GM21515 (cell line): ENCODE results near the gene KIAA0513.
"Not testable (repeated sequence)": the region's sequence is repeated elsewhere in the genome, so short reads cannot be mapped to it uniquely, and the experiment has no call there.

Experiments used
- ATAC-seq: cut with Tn5 transposase; IDR thresholded peaks from one replicate; pipeline ENCODE4 v1.9.1; 2021; ENCODE audit not compliant: unreplicated experiment

Gene KIAA0513

DNA sequence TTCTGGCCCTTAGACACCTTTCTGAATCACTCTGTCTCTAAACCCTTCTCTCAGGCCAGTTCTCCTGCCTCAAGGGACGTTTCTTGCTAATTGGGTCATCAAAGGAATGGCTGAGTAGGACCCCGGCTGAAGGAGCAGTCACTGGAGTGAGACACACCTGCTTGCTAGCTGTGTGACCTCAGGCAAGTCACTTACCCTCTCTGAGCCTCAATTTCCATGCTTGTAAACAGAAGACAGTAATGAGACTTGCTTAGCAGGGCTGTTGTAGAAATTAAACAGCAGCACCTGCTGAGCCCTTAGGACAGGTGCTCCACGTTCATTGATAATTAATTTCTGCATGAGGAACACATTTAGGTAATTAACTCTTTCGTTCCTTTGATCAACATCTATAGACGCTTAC lies 77.9 kb downstream of the KIAA0513 start:
- ATAC-seq, result no peak

DNA sequence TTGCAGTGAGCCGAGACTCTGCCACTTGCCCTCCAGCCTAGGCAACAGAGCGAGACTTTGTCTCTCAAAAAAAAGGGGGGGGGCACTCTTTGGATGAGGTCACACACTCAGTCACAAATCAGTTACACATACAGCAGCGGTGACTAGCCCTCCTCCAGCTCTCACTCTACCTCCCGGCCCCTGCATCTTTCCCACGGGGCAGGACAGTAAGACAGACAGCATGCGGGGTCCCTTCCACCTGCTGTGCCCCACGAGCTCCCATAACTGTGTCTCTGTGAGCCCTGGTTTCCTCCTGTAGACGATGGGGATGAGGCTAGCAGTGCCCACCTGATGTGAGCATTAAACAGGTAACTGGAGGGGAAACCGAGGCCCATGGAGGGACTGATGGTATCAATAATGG lies 79.5 kb downstream of the KIAA0513 start:
- no peak for ATAC-seq

DNA sequence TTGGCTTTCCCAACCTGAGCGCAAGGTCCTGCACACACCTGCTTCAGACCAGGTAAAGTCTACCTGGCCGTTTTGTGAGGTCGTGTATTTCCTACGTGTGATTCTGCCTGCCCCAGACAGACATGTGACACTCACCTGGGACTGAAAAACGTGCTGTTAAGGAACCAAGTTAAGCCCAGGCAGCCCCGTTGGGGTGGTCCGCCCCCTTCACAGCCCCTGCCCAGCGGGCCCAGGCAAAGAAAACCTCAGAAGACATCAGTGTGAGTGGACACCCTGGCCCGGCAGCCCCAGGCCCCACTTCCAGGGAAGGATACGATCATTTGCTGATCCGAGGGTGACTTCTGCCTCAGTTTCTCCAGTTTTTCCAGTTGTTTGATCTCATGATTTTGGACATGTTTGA lies 79.9 kb downstream of the KIAA0513 start:
- no peak for ATAC-seq

DNA sequence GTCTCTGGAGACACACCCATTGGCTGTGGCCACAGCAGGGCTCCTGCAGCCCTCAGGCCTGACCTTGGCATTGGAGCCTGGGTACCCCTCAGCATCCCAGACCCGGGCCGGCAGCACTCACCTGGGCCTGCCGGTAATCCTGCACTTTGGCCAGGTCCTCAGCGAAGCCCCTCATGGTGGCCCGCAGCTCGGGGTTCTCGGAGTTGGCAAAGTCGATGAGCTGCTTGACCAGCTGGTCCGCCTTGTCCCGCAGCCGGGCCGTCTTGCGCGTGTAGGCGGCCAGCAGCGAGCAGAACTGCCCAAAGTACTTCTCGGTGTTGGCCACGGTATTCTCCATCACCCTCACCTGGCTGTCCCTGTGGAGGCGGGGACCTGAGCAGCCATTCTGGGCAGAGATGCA lies 82.5 kb downstream of the KIAA0513 start:
- ATAC-seq, result no peak

DNA sequence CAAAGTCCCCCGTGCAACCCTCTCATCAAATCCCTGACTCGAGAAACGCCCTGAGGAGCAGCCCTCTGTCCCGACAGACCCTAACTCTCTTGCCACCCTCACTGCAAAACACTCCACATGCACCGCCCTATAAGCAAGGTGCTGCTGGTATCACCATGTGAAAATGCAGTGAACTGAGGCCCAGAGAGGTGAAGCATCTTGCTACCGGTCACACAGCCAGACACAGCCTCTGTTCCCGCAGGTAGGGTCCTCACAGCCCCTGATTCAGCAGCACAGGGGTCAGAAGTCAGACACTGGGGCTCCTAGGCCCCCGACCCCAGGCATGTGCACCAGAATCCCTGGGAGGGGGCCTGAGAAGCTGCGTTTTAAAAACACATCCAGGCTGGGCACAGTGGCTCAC lies 83.6 kb downstream of the KIAA0513 start:
- no peak for ATAC-seq

DNA sequence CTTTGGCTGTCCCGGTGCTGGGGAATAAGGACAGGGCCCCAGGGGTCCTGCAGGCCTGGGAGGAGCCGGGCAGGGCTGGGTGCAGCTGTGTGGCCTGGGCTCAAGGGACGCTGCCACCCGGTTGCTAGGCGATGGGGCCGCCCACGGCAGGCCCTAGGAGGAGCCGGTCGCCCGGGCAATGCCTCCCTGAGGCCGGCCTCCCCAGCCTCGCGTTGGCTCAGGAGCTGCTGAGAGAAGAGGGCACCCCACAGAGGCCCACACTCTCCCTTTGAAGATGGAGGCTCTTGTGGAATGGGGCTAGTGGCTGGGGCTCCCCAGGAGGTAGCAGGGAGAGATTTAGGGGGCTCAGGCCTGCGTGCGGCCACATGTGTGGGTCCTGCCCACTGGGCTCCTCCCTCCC lies 84.8 kb downstream of the KIAA0513 start, which contains the start of gene CIBAR2:
CIBAR2 (minus strand) TSS at position 109 of the 400 bp plus-strand sequence. CDS start 120 bp downstream, outside the sequence.
- no peak for ATAC-seq

DNA sequence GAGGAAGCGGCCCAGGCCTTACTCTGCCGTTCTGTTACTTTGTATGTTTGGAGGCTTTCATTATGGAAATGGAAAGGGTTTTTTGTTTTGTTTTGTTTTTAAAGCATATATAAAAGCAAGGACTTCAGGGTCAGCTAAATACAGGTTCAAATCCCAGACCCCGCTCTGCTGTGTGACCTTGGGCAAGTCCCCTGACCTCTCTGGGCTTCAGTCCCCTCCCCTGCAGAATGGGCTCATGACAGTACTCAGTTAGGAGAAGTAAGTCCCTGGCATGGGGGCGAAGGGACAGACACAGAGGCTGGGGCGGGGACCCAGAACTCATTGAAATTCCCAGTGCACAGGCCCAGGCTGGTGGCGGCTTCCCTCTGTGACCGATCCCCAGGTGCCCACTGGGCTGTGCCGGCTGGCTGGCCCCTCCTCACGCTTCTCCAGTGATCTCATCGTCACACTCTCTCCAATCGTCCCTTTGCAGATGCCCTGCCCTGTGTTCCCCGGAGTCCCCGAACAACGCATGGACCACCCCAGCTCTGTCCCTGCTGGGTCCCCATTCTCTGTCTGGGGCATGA lies 85.7 kb downstream of the KIAA0513 start:
- ATAC-seq, result no peak

DNA sequence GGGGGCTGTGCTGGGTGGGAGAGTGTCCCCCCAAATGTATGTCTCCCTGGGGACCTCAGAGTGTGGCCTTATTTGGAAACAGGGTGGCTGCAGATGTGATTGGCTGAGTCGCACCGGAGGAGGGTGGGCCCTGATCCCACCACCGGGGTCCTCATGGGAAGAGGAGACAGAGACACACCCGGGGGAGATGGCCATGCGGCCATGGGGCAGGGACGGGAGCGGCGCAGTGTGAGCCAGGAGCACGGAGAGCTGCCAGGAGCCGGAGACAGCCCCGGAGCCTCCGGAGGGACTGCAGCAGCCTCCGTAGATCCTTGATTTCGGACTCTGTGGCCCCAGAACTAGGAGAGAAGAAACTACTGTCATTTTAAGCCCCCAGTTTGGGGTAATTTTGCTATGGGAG lies 86.3 kb downstream of the KIAA0513 start:
- no peak for ATAC-seq

DNA sequence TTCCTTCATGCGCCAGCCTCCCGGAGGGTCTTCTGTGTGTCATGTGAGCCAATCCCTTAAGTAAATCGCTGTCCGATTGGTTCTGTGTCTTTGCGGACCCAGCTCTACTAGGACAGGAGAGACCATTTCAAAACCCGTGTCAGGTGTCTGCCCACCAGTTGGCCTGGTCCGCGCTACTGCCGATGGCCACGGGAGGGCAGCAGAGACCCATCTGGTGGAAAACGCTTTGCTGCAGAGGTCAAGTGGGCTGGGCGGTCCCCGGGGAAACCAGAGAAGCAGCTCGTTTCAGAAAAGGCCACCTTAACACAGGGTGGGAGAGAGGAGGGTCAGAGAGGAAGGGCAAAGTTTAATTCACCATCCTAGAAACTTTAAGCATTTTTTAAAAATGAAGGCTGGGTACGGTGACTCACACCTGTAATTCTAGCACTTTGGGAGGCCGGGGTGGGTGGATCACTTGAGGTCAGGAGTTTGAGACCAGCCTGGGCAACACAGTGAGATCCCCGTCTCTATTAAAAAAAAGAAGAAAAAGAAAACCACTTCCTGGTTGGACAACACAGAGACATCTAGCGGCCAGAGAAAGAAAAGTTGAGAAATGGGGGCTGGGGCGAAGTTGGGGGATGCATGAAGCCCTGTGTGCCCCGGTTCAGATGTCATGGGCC lies 87.4 kb downstream of the KIAA0513 start:
- peak; percentile 48 for ATAC-seq

DNA sequence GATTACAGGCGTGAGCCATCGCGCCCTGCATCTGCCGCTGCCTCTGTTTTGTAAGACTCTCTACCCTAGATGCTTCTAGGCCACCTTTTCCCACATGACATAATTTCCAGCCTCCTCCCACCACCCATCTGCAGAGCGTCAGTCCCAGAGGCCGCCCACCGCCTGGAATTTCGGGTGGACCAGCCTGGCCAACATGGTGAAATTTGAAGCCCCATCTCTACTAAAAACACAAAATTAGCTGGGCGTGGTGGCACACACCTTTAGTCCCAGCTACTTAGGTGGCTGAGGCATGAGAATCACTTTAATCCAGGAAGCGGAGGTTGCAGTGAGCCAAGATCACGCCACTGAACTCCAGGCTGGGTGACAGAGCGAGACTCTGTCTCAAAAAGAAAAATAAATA lies 89.8 kb downstream of the KIAA0513 start:
- ATAC-seq, result no peak

DNA sequence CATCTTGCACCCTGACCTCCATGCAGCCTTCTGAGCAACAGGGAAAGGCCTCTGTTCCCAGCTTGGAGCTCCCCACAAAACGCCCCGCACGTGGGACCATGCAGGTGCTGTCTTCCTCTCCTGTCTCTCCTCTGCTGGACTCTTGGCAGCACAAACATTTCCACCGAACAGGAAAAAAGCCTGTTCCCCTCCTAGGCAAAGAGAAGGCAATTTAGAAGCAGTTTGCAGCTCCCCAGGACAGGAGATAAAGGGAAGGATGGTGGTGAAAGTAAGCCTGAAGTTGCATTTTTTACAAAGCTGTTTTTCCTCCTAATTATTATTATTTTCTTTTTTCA lies 92.4 kb downstream of the KIAA0513 start:
- ATAC-seq, result no peak

DNA sequence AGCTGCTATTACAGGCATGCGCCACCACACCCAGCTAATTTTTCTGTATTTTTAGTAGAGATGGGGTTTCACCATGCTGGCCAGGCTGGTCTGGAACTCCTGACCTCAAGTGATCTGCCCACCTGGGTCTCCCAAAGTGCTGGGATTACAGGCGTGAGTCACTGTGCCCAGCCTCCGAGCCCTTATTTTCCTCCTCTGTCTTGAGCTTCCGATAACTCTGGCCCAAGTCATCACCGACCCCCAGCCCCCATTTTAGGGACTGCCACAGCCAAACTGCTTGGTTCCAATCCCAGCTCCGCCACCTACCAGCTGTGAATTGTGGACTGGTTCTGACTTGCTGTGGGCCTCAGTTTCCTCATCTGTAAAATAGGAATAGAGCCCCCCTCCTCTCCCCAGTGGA lies 95.8 kb downstream of the KIAA0513 start:
- not testable (repeated sequence) for ATAC-seq

DNA sequence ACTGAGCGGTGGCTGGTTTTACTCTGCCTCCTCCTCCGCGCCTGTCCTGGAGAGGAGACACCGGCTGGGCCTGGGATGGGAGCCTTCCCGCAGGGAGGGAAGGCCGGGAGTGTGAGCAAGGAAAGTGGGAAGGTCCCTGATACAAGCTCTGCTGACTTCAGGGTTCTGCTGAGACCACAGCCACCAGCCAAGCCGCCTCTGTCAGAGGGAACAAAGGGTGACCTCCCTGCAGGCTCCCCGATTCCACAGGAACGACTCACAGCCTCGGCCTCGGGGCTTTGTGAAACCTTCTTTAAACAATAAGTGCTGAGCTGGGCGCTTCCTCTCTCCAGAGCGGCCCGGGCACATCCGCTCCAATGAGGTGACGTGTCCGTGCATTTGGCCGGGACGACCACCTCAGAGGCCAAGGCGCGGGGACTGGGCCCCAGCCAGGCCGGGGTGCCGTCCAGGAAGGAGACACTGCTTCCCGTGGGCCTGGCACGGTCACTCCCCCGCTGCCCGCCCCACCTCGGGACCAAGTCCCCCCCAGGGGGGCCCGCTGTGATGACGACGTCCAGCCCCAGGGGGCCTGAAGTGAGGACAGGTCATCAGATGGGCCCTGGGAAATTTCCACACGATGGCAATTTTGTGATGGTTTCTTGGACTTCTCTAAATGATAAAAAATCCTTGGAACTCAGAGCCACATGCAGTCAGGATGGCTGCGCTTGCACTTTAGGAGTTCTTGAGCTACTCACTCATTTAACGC lies 96.5 kb downstream of the KIAA0513 start:
- ATAC-seq, result no peak

DNA sequence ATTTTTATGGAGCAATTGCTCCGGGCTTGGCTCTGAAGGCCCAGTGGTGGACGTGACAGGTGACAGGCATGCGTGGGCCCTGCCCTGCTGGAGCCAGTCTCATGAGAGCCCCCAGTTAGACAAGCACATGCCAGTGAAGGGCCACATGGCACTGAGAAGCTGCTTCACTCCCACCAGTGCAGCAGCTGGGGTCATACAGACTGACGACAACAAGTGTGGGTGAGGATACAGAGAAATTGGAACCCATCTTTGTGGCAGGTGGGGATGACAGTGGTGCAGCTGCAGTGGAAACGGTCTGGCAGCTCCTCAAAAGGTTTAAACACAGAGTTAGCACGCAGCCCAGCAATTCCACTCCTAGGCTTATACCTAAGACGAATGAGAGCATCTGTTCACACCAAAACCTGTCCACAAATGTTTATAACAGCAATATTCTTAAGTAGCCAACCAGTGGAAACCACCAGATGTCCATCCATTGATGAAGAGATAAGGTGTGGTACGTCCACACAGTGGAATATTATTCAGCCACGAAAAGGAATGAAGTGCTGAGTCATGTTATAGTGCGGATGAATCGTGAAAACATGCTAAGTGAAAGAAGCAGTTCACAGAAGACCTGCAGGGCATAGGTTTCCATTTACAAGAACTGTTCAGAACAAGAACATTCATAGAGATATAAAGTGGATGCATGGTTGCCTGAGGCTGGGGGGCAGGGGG lies 97.2 kb downstream of the KIAA0513 start:
- no peak for ATAC-seq

DNA sequence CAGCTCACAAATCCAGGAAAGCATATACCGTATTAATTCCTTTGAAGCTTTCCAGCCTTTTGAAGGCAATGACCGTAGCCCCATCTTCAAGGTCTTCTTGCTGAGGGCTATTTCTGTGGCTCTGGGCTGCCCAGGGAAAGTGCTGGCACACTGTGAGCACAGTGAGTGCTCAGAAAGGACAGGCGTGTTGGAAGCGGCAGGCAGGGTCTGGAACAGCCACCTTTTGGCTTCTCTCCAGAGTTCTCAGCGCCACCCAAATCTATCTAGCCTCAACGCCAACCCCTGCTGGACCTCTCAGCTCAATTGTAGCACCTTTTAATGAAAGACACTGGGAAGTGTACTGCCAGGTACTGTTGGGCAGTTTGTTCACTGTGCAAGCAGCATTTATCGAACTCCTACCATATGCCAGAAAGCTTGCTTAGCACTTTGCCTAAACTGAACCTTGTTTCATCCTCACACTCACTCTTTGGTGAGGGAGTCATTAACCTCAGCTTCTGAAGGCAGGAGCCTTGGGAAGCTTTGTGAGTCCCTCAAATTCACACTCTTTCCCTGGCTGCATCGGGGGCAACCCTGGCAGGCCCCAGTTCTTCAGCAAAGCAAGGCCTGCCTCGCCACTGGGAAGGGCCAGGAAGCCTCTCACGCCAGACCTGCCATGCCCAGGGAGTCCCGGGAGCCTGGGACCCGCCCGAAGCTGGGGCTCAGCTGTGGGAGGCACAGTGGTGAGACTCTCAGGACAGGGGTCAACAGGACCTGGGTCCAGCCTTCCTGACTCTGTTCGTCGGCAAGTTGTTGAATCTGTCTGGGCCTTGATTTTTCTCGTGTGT lies 98.2 kb downstream of the KIAA0513 start:
- no peak for ATAC-seq

DNA sequence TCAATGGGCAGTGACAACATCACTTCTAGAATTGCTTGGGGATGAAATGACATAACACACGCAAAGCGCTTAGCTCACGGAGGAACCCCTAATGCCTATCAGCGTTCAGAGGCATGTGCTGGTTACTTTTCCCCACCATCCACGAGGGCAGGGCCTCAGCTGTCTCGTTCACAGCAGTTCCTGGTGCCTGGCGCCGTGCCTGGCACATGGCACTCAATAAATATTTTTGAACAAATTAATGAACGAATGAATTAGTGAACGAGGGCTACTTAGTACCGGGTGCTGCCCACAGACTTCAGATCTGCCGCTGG lies 98.8 kb downstream of the KIAA0513 start:
- ATAC-seq, result no peak

DNA sequence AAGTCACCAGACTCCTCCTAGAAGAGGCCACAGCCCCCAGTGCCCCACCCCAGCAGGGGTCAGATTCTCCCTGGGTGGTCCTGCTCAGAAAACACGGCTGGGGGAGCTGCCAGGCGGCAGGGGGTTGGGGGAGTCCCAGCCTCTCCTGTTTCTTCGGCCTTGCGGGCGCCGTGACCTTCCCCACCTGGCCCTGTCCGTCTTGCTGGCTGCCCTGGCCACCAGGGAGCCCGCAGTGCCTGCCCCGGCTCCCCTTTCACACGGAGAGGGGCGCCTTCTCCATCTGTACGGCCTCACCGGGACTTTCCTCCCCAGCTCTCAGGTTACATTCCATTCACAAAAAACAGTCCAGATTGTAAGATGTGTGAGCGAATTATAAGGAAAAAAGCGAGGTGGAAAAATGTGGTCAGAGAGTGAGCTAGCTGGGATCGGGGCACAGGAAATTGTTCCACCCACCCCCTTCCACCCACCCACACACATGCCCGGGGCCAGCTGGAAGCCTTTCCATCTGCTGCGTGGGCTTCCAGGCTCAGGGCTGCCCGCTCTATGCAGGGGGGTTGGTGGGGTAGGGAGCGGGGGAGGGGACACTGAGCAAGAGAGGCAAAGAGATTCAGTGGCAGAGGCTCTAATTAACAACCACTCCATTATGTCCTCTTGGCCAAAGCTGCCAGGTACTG lies 99.2 kb downstream of the KIAA0513 start:
- ATAC-seq, result no peak

DNA sequence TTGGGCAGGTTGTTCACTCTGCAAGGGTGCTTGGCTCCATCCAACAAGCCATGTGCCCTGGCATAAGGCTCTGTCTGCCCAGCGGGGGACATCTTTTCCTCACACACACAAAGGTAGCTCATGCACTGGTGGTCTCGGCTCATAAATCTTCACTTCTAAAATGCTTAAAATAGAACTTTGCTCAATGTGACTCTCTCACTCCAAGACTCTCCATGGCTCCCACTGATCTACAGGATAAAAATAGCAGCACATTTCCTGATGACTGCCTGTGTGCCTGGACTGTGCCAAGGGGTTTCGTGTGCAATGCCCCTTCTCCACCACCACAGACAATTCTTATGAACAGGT lies 99.8 kb downstream of the KIAA0513 start:
- no peak for ATAC-seq

DNA sequence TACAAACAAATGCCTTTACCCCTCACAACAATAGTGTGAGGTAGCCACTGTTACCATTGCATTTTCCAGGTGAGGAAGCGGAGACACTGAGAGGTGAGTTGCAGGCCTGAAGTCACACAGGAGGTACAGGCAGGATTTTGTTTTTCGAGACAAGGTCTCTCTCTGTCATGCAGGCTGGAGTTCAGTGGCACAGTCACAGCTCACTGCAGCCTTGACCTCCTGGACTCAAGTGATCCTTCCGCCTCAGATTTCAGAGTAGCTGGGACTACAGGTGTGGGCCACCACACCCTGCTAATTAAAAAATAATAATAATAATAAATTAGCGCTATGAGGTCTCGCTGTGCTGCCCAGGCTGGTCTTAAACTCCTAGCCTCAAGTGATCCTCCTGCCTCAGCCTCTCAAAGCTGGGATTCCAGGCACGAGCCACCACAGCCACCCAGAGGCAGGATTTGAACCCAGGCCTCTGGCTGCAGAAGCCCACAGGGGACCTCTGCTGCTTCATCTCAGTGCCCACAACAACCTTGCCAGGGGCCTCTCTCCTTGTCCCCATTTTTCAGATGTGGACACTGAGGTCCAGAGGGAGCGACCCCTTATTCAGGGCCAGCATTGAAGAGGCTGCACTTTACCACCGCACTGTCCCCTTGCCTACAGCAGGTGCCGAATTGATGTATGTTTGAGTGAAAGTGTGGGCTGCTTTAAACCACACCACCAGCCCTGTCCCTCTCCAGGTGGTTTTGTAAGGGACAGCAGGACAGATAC lies 100.7 kb downstream of the KIAA0513 start:
- ATAC-seq, result no peak
